Panc1 (cell line): Measurements from ENCODE around the gene COL26A1. TPM values are rescaled to one million over a fixed set of nuclear protein-coding genes. Genes with fewer than 3 reads are reported as not detected.
A peak's percentile ranks its signal among the peaks of the same experiment; 100 is the strongest.

Source experiments
- ATAC-seq: fragments of 200-7000 bp; cut with Tn5 transposase; 2 replicates; pipeline ENCODE4 v1.9.1; 2020; ENCODE audit warnings: mild to moderate bottlenecking, moderate library complexity
- BruUV-seq: library from RNA; stranded (reverse); fragments of 400-500 nt; replicated peaks from 2 replicates; lab custom pipeline; 2021; lab: Mats Ljungman, UMichigan
- CTCF ChIA-PET: fragments of 300-600 bp; sonication (Branson Sonifier 250); formaldehyde crosslinking; loops from one replicate; lab custom pipeline; 2022; ENCODE audit warnings: antibody characterized with exemption; lab: Charles Lee
- POLR2A ChIA-PET: fragments of 300-600 bp; sonication (Branson Sonifier 250); formaldehyde crosslinking; loops from one replicate; lab custom pipeline; 2022; ENCODE audit warnings: antibody characterized with exemption; lab: Charles Lee
- DNase-seq: peaks from one replicate; pipeline ENCODE4 v3.0.0-alpha.2; 2010; ENCODE audit warnings: low read depth, low spot score
- H3K27ac ChIP-seq: 2 replicates; pipeline ENCODE4 v1.5.1; 2011; ENCODE audit warnings: mild to moderate bottlenecking, low read length, inconsistent platforms
- H3K27me3 ChIP-seq: fragments of 200-500 bp; sonication (Bioruptor generic); 2 replicates; pipeline ENCODE4 v1.6.0; 2014; ENCODE audit warnings: low read length, inconsistent platforms; ENCODE audit not compliant: control insufficient read depth, insufficient read depth
- H3K36me3 ChIP-seq: fragments of 200-500 bp; sonication (Bioruptor generic); 2 replicates; pipeline ENCODE4 v1.5.1; 2014; ENCODE audit warnings: inconsistent platforms, mild to moderate bottlenecking, low read length, moderate library complexity; ENCODE audit not compliant: control insufficient read depth, insufficient read depth
- H3K4me1 ChIP-seq: 2 replicates; pipeline ENCODE4 v1.5.1; 2011; ENCODE audit warnings: inconsistent platforms, mild to moderate bottlenecking, low read length, moderate library complexity; ENCODE audit not compliant: control insufficient read depth, insufficient read depth
- H3K4me3 ChIP-seq, 2 experiments: 2 replicates each; pipeline ENCODE4 v1.5.1; 2011 to 2012; ENCODE audit warnings: low read depth in 2 of 2, low read length in 2 of 2, mild to moderate bottlenecking in 2 of 2, inconsistent platforms in 1 of 2, moderate library complexity in 1 of 2
- H3K9me3 ChIP-seq: fragments of 200-500 bp; sonication (Bioruptor generic); 2 replicates; pipeline ENCODE4 v1.5.1; 2014; ENCODE audit warnings: low read depth, mild to moderate bottlenecking, inconsistent platforms, low read length, moderate library complexity; ENCODE audit not compliant: control insufficient read depth, insufficient read depth
- CTCF ChIP-seq: fragments of 450-650 bp; IDR thresholded peaks from 2 replicates; pipeline ENCODE4 v1.5.1; 2017; ENCODE audit warnings: mild to moderate bottlenecking
- POLR2AphosphoS5 ChIP-seq: IDR thresholded peaks from 2 replicates; pipeline ENCODE4 v1.6.1; 2012; ENCODE audit warnings: mild to moderate bottlenecking, low read depth, low read length, moderate library complexity
- REST ChIP-seq, 2 experiments: IDR thresholded peaks; 2 replicates each; pipeline ENCODE4 v1.6.1; 2011 to 2012; ENCODE audit warnings: low read depth in 2 of 2, control low read depth in 1 of 2, low read length in 1 of 2, mild to moderate bottlenecking in 1 of 2, moderate library complexity in 1 of 2; ENCODE audit not compliant: insufficient read depth in 1 of 2
- SIN3A ChIP-seq: IDR thresholded peaks from 2 replicates; pipeline ENCODE4 v1.6.1; 2012; ENCODE audit warnings: low read depth, mild to moderate bottlenecking, low read length, moderate library complexity, borderline replicate concordance; ENCODE audit not compliant: insufficient read depth
- TCF7L2 ChIP-seq: IDR thresholded peaks from 2 replicates; pipeline ENCODE4 v1.6.1; 2011; ENCODE audit warnings: mild to moderate bottlenecking, low read depth, low read length, inconsistent platforms
- in situ Hi-C: cut with HindIII; loops from 2 replicates; pipeline ENCODE4 v1.10.0; 2016; ENCODE audit warnings: low sequenced_read_pairs, low pct_unique_long_range_greater_than_20kb
- intact Hi-C: fragments of 100-400 bp; cut with micrococcal nuclease; formaldehyde crosslinking; loops from one replicate; pipeline ENCODE4 v1.10.0; 2022; ENCODE audit not compliant: unreplicated experiment
- total RNA-seq: library from RNA; stranded (reverse); gene quantifications from one replicate; pipeline ENCODE4 v1.2.1, GENCODE V29; 2021; ENCODE audit not compliant: unreplicated experiment

Gene COL26A1
- total RNA-seq, 1 experiment from 2014 or later = 25.8 TPM

- Histone ChIP-seq H3K4me3 (no peak overlapping the region), H3K27me3 (0 out of 2 replicates have a peak, but pooled peaks cover 3% of the 10 kb centered on the region), H3K4me1 (0 out of 2 replicates have a peak, but pooled peaks cover 2% of the 10 kb centered on the region), H3K9me3 (no peaks in the 10 kb centered on the region), H3K36me3 (no peaks in the 10 kb centered on the region), H3K27ac (no peak overlapping the region)
- DNase-seq (no peak), ATAC-seq (peak; percentile 31)
- CTCF ChIA-PET = interaction anchor here (0.6 to 0.7 kb wide), 2 partner anchors 38 to 63 kb away, joined by 3 read pairs; no protein-coding TSS in a partner anchor
- no peak for TF ChIP-seq SIN3A
- no peak for TF ChIP-seq CTCF
- TF ChIP-seq REST (IDR thresholded peaks at IDR 0.05; ENCODE audit: insufficient read depth in 1 of 2, low read depth in 2 of 2, low read length in 1 of 2) = no peak
- TF ChIP-seq TCF7L2 = no peak
- no peak for TF ChIP-seq POLR2AphosphoS5
- in situ Hi-C loops (no loop called here), intact Hi-C loops (no loop called here)
- BruUV-seq = no TSS peak
- POLR2A ChIA-PET = no interaction called here
Observed at GRCh38 chr7:101563943-101564777, 201.5 kb downstream of the COL26A1 start.

- Histone ChIP-seq H3K36me3 (no peaks in the 10 kb centered on the region), H3K27me3 (0 out of 2 replicates have a peak, but pooled peaks cover 3% of the 10 kb centered on the region), H3K4me3 (no peak overlapping the region; a peak in 1 of 4 replicates), H3K9me3 (no peaks in the 10 kb centered on the region), H3K27ac (no peak overlapping the region), H3K4me1 (0 out of 2 replicates have a peak, but pooled peaks cover 2% of the 10 kb centered on the region)
- intact Hi-C loops = no loop called here
- in situ Hi-C loops = no loop called here
- ChIA-PET POLR2A (no interaction called here), CTCF (no interaction called here)
- no peak for DNase-seq
- TF ChIP-seq SIN3A = no peak
- no peak for TF ChIP-seq POLR2AphosphoS5
- TF ChIP-seq REST (IDR thresholded peaks at IDR 0.05; ENCODE audit: insufficient read depth in 1 of 2, low read depth in 2 of 2, low read length in 1 of 2) = no peak
- TF ChIP-seq CTCF = no peak
- no peak for TF ChIP-seq TCF7L2
- peak; percentile 84 for ATAC-seq
- no TSS peak for BruUV-seq
Observed at GRCh38 chr7:101564778-101565211, 202.1 kb downstream of the COL26A1 start.
